Neuronal stem cell (in vitro differentiated cells): ENCODE results near the gene FOXJ3.

ENCODE experiments used
- DNase-seq: peaks from one replicate; pipeline ENCODE4 v3.0.0-alpha.2; 2013; ENCODE audit warnings: low spot score
- H2AFZ ChIP-seq: one replicate; pipeline ENCODE4 v1.6.1; 2013; ENCODE audit warnings: mild to moderate bottlenecking, low read length, inconsistent platforms
- H2AK5ac ChIP-seq: 2 replicates; pipeline ENCODE4 v1.6.1; 2013; ENCODE audit warnings: low read depth, mild to moderate bottlenecking, inconsistent platforms, low read length, moderate library complexity, mixed read lengths
- H2BK120ac ChIP-seq: 2 replicates; pipeline ENCODE4 v1.6.1; 2013; ENCODE audit warnings: low read depth, mild to moderate bottlenecking, inconsistent platforms, low read length, moderate library complexity, mixed read lengths
- H2BK12ac ChIP-seq: one replicate; pipeline ENCODE4 v1.6.1; 2013; ENCODE audit warnings: low read length, inconsistent platforms
- H2BK15ac ChIP-seq: 2 replicates; pipeline ENCODE4 v1.6.1; 2013; ENCODE audit warnings: mild to moderate bottlenecking, low read length, inconsistent platforms, mixed read lengths
- H2BK5ac ChIP-seq: one replicate; pipeline ENCODE4 v1.6.1; 2013; ENCODE audit warnings: inconsistent platforms, mild to moderate bottlenecking, low read length, moderate library complexity
- H3K14ac ChIP-seq: one replicate; pipeline ENCODE4 v1.6.1; 2013; ENCODE audit warnings: low read length, inconsistent platforms
- H3K18ac ChIP-seq: 2 replicates; pipeline ENCODE4 v1.6.1; 2013; ENCODE audit warnings: low read length, inconsistent platforms
- H3K23ac ChIP-seq: 2 replicates; pipeline ENCODE4 v1.6.1; 2013; ENCODE audit warnings: low read depth, mild to moderate bottlenecking, mixed read lengths, low read length, inconsistent platforms; ENCODE audit not compliant: poor library complexity
- H3K27ac ChIP-seq: replicated peaks from 3 replicates; pipeline ENCODE4 v1.5.1; 2013; ENCODE audit warnings: low read length, inconsistent platforms
- H3K27me3 ChIP-seq, 3 experiments: 2 replicates each; pipeline ENCODE4 v1.6.1; 2013; ENCODE audit warnings: low read length in 3 of 3, mild to moderate bottlenecking in 2 of 3, inconsistent platforms in 1 of 3, low read depth in 1 of 3, mixed read lengths in 1 of 3, moderate library complexity in 1 of 3; ENCODE audit not compliant: control insufficient read depth in 3 of 3, insufficient read depth in 3 of 3
- H3K36me3 ChIP-seq, 2 donors: replicated peaks in 1 of 2; 2 replicates each; pipeline ENCODE4 v1.6.1; 2013; ENCODE audit warnings: low read length in 2 of 2; ENCODE audit not compliant: control insufficient read depth in 2 of 2, insufficient read depth in 2 of 2
- H3K4ac ChIP-seq: 2 replicates; pipeline ENCODE4 v1.6.1; 2013; ENCODE audit warnings: inconsistent platforms, mild to moderate bottlenecking, low read length, moderate library complexity
- H3K4me1 ChIP-seq, 2 donors: 1 replicate in 1 of 2; 2 replicates in 1 of 2; pipeline ENCODE4 v1.6.1; 2013; ENCODE audit warnings: low read length in 2 of 2, low read depth in 1 of 2; ENCODE audit not compliant: control insufficient read depth in 2 of 2, insufficient read depth in 1 of 2
- H3K4me2 ChIP-seq: one replicate; pipeline ENCODE4 v1.6.1; 2013; ENCODE audit warnings: mild to moderate bottlenecking, low read length, inconsistent platforms; ENCODE audit not compliant: insufficient read depth, poor library complexity, severe bottlenecking
- H3K4me3 ChIP-seq, 2 donors: 2 replicates each; pipeline ENCODE4 v1.5.1; 2013; ENCODE audit warnings: low read length in 2 of 2, mild to moderate bottlenecking in 2 of 2, inconsistent platforms in 1 of 2, moderate library complexity in 1 of 2
- H3K79me1 ChIP-seq: one replicate; pipeline ENCODE4 v1.6.1; 2013; ENCODE audit warnings: low read depth, mild to moderate bottlenecking, inconsistent platforms, low read length, moderate library complexity
- H3K9ac ChIP-seq: one replicate; pipeline ENCODE4 v1.6.1; 2013; ENCODE audit warnings: mild to moderate bottlenecking, low read depth, low read length, inconsistent platforms; ENCODE audit not compliant: poor library complexity
- H3K9me3 ChIP-seq, 2 donors: replicated peaks in 1 of 2; 2 replicates each; pipeline versions ENCODE3 to v1.6.1; 2013; ENCODE audit warnings: low read length in 2 of 2, mild to moderate bottlenecking in 2 of 2, inconsistent platforms in 1 of 2, low read depth in 1 of 2, mixed read lengths in 1 of 2, moderate library complexity in 1 of 2; ENCODE audit not compliant: control insufficient read depth in 2 of 2, insufficient read depth in 1 of 2
- H4K8ac ChIP-seq: one replicate; pipeline ENCODE4 v1.6.1; 2013; ENCODE audit warnings: low read depth, mild to moderate bottlenecking, inconsistent platforms, low read length, moderate library complexity
- H4K91ac ChIP-seq: one replicate; pipeline ENCODE4 v1.6.1; 2013; ENCODE audit warnings: low read length, low read depth, mild to moderate bottlenecking, inconsistent platforms; ENCODE audit not compliant: poor library complexity
- WGBS, 2 donors: extraction: QIAGEN DNeasy Blood & Tissue Kit; methylation state at CpG; one replicate each; pipeline ENCODE4 v1.1.7; 2013; ENCODE audit warnings: missing lambda C conversion rate in 2 of 2, mixed read lengths in 1 of 2; ENCODE audit not compliant: insufficient read length in 2 of 2, insufficient replicate concordance in 1 of 2; ENCODE audit errors: extremely low coverage in 2 of 2; 5-methylcytosine and 5-hydroxymethylcytosine counted together

The FOXJ3 gene

DNA sequence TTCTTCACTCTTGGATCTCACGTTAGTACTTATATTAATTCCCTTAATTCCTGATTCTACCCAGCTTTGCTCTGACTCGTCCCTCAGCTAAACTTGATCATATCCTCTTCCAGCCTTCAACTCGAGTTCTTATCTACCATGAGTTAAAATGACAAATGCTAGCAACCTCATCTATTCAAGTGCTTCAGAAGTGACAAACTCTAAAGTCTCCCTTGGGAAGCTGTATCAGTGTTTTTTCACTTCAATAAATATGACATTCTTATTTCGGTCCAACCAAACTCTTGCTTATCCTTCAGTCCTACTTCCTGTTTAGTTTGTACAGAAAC, 75.3 kb downstream of the FOXJ3 start:
- Histone ChIP-seq H4K91ac (no peak overlapping the region), H3K4me1 (no peaks in the 10 kb centered on the region), H3K4me2 (no peak overlapping the region), H3K14ac (no peak overlapping the region), H3K9me3 (peaks cover 0 to 7% of the 10 kb centered on the region in 2 donors), H2BK15ac (no peak overlapping the region), H2AK5ac (no peak overlapping the region), H3K9ac (no peak overlapping the region), H3K27ac (no peak overlapping the region), H3K4me3 (no peak overlapping the region), H2AFZ (no peak overlapping the region), H3K4ac (no peak overlapping the region), H3K36me3 (peaks cover 2 to 39% of the 10 kb centered on the region in 2 donors), H4K8ac (no peak overlapping the region), H3K27me3 (no peaks in the 10 kb centered on the region), H3K79me1 (no peaks in the 10 kb centered on the region), H3K18ac (no peak overlapping the region), H2BK5ac (no peak overlapping the region), H2BK12ac (no peak overlapping the region), H2BK120ac (no peak overlapping the region), H3K23ac (no peak overlapping the region)
- DNase-seq, result no peak
- WGBS, 2 donors, result no CpG with 5 or more reads among the region's 4 CpGs

DNA sequence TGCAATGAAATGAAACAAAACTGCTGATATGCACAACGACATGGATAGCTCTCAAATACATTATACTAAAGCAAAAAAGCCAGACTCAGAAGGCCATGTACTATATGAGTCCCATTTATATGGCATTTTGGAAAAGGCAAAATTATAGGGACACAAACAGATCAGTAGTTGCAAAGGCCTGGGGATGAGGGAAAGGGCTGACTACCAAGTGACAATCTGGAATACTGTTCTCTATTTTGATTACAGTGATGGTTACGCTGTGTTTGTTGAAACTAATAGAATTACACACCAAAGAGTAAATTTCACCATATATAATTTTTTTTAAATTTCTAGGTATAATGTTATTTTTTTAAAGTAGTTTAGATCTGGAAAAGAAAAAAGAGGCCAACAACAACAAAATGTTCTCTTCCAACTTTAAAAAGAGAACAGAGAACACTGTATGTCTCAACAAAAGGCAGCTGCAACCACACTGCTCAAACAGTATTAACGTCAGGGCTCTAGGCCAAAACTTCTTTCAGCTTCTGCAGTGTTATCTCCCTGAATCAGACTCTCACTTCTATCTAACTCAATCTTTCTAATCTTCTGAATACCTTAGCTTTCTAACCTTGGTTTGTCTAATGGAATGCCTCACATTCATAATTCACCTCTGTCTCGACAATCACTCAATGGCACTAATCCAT, 75.8 kb downstream of the FOXJ3 start:
- Histone ChIP-seq H3K14ac (no peak overlapping the region), H4K8ac (no peak overlapping the region), H3K4me1 (no peaks in the 10 kb centered on the region), H2BK5ac (no peak overlapping the region), H3K23ac (no peak overlapping the region), H2BK12ac (no peak overlapping the region), H3K4me3 (no peak overlapping the region), H3K9me3 (peaks cover 0 to 7% of the 10 kb centered on the region in 2 donors), H3K4ac (no peak overlapping the region), H3K79me1 (no peaks in the 10 kb centered on the region), H3K9ac (no peak overlapping the region), H4K91ac (no peak overlapping the region), H2AK5ac (no peak overlapping the region), H2BK15ac (no peak overlapping the region), H2AFZ (no peak overlapping the region), H3K4me2 (no peak overlapping the region), H3K27me3 (no peaks in the 10 kb centered on the region), H2BK120ac (no peak overlapping the region), H3K18ac (no peak overlapping the region), H3K36me3 (peaks cover 2 to 34% of the 10 kb centered on the region in 2 donors), H3K27ac (no peak overlapping the region)
- no peak for DNase-seq
- no CpG with 5 or more reads among the region's 4 CpGs for WGBS, 2 donors

DNA sequence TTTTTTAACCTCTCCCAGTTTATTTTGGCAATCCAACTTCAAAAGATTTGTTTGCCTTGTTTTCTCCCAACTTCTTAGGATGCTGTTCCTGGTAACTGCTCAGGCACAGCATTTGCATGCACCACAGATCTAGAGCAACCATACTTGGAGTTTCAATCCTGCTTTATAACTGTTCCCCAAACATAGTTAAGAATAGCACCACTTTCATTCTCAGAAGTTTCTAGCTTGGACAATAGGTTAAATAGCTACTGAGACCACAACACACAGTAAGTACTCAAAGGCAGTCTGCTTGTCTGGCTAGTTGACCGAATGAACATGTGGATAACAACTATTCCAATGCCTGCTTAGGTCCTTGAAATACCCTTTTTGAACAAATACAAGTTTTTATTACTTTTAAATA, 76.8 kb downstream of the FOXJ3 start:
- peaks cover 0 to 7% of the 10 kb centered on the region in 2 donors for H3K9me3 ChIP-seq
- no peak overlapping the region for H2AFZ ChIP-seq
- peak overlapping the region; percentile 33 for H3K27ac ChIP-seq
- WGBS, 2 donors, result no CpG with 5 or more reads among the region's 1 CpG
- no peak for DNase-seq
- H2AK5ac ChIP-seq, result no peak overlapping the region
- H3K23ac ChIP-seq, result no peak overlapping the region
- H3K4me3 ChIP-seq, result no peak overlapping the region
- H2BK5ac ChIP-seq, result no peak overlapping the region
- no peak overlapping the region for H3K9ac ChIP-seq
- no peak overlapping the region for H3K4ac ChIP-seq
- no peak overlapping the region for H3K18ac ChIP-seq
- peaks cover 0 to 25% of the 10 kb centered on the region in 2 donors for H3K36me3 ChIP-seq
- H3K79me1 ChIP-seq, result no peaks in the 10 kb centered on the region
- H3K14ac ChIP-seq, result no peak overlapping the region
- H4K8ac ChIP-seq, result no peak overlapping the region
- no peak overlapping the region for H2BK12ac ChIP-seq
- H4K91ac ChIP-seq, result no peak overlapping the region
- no peak overlapping the region for H3K4me2 ChIP-seq
- no peaks in the 10 kb centered on the region for H3K27me3 ChIP-seq
- H3K4me1 ChIP-seq, result no peaks in the 10 kb centered on the region
- H2BK15ac ChIP-seq, result no peak overlapping the region
- H2BK120ac ChIP-seq, result no peak overlapping the region

DNA sequence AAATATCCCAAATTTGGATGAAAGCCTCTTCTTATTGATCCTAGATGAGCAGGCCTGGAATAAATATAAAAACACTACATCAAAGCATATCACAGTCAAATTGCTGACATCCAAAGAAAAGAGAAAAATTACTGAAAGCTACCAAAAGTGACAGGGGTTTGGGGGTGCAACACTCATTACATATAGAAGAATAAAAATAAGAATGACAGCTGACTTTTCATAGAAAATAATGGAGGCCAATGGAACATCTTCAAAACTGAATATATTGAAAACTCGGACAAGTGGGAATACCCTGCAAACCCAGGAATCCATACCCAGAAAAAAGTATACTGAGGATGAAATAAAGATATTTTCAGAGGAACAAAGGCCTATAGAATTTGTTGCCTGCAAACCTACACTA, 84.0 kb downstream of the FOXJ3 start:
- Histone ChIP-seq H2BK5ac (no peak overlapping the region), H2BK12ac (no peak overlapping the region), H3K4me3 (no peak overlapping the region), H3K27me3 (no peaks in the 10 kb centered on the region), H3K18ac (no peak overlapping the region), H4K91ac (no peak overlapping the region), H2AFZ (no peak overlapping the region), H3K14ac (no peak overlapping the region), H3K4me2 (no peak overlapping the region), H3K36me3 (peaks cover 0 to 19% of the 10 kb centered on the region in 2 donors), H3K9me3 (peaks cover 0 to 17% of the 10 kb centered on the region in 2 donors), H3K23ac (no peak overlapping the region), H4K8ac (no peak overlapping the region), H3K4me1 (no peaks in the 10 kb centered on the region), H2AK5ac (no peak overlapping the region), H3K4ac (no peak overlapping the region), H2BK15ac (no peak overlapping the region), H3K9ac (no peak overlapping the region), H2BK120ac (no peak overlapping the region), H3K79me1 (peaks cover 2% of the 10 kb centered on the region), H3K27ac (no peak overlapping the region)
- no CpG with 5 or more reads among the region's 1 CpG for WGBS, 2 donors
- DNase-seq, result no peak
